Cardiac muscle cell (in vitro differentiated cells and primary cell): ENCODE measurements around the gene HDDC2. TPM values are rescaled to one million over a fixed set of nuclear protein-coding genes. Genes with fewer than 3 reads are reported as not detected.

Experiments
- DNase-seq, 2 donors: peaks; one replicate each; pipeline versions ENCODE4 v3.0.0 to v3.0.0-alpha.2; 2010 to 2017; ENCODE audit warnings: low read depth in 1 of 2, low spot score in 1 of 2
- H3K27ac ChIP-seq: fragments of 200-600 bp; sonication (generic); 2 replicates; pipeline ENCODE4 v1.5.1; 2016
- H3K27me3 ChIP-seq: fragments of 200-600 bp; sonication (generic); 2 replicates; pipeline ENCODE4 v1.6.0; 2016; ENCODE audit warnings: control low read depth
- H3K36me3 ChIP-seq: fragments of 200-600 bp; sonication (generic); 2 replicates; pipeline ENCODE4 v1.5.1; 2016; ENCODE audit warnings: control low read depth
- H3K4me1 ChIP-seq: fragments of 200-600 bp; sonication (generic); 2 replicates; pipeline ENCODE4 v1.8.1; 2017; ENCODE audit warnings: low read depth, mild to moderate bottlenecking, mixed run types
- H3K4me3 ChIP-seq: fragments of 200-600 bp; sonication (generic); 2 replicates; pipeline ENCODE4 v1.5.1; 2016; ENCODE audit warnings: mild to moderate bottlenecking
- H3K9me3 ChIP-seq: fragments of 200-600 bp; sonication (generic); 2 replicates; pipeline ENCODE4 v1.5.1; 2017; ENCODE audit warnings: low read depth, mild to moderate bottlenecking, control low read depth
- CTCF ChIP-seq: IDR thresholded peaks from 2 replicates; pipeline ENCODE4 v1.5.1; 2012; ENCODE audit warnings: low read depth, mild to moderate bottlenecking, low read length
- polyA plus RNA-seq: library from polyadenylated mRNA; unstranded; fragments of >200 nt; fragmentation: Nextera tagmentation; extraction: Ambion mirVana; gene quantifications from 2 replicates; pipeline ENCODE4 v1.2.1, GENCODE V29; 2016
- total RNA-seq: library from RNA; depleted of rRNA; stranded (reverse); fragments of >200 nt; gene quantifications from 2 replicates; pipeline ENCODE4 v1.2.3, GENCODE V29; 2016

HDDC2 gene
- total and polyA plus RNA-seq, 2 experiments from 2014 or later: 107 to 169 TPM

- Histone ChIP-seq H3K27ac (no peak overlapping the region), H3K4me1 (no peaks in the 10 kb centered on the region), H3K36me3 (no peaks in the 10 kb centered on the region), H3K9me3 (no peaks in the 10 kb centered on the region), H3K4me3 (no peak overlapping the region), H3K27me3 (no peaks in the 10 kb centered on the region)
- DNase-seq: no peak
- TF ChIP-seq CTCF: no peak
These were observed 42.4 kb downstream of the HDDC2 start for GRCh38 chr6:125259354-125259736.

GRCh38 chr6:125258651-125259353 lies 43.0 kb downstream of the HDDC2 start:
- Histone ChIP-seq H3K4me1 (no peaks in the 10 kb centered on the region), H3K4me3 (no peak overlapping the region), H3K27ac (no peak overlapping the region), H3K27me3 (no peaks in the 10 kb centered on the region), H3K36me3 (no peaks in the 10 kb centered on the region), H3K9me3 (no peaks in the 10 kb centered on the region)
- no peak for TF ChIP-seq CTCF
- DNase-seq: no peak

- no peak overlapping the region for H3K27ac ChIP-seq
- TF ChIP-seq CTCF: no peak
- H3K9me3 ChIP-seq: no peaks in the 10 kb centered on the region
- H3K4me3 ChIP-seq: no peak overlapping the region
- H3K36me3 ChIP-seq: no peaks in the 10 kb centered on the region
- no peaks in the 10 kb centered on the region for H3K4me1 ChIP-seq
- no peak for DNase-seq
- H3K27me3 ChIP-seq: no peaks in the 10 kb centered on the region
These were observed 44.4 kb downstream of the HDDC2 start for GRCh38 chr6:125257351-125257750.

- Histone ChIP-seq H3K27ac (no peak overlapping the region), H3K9me3 (no peaks in the 10 kb centered on the region), H3K27me3 (no peaks in the 10 kb centered on the region), H3K4me3 (no peak overlapping the region), H3K4me1 (no peaks in the 10 kb centered on the region), H3K36me3 (no peaks in the 10 kb centered on the region)
- DNase-seq: no peak
- no peak for TF ChIP-seq CTCF
These were observed 46.6 kb downstream of the HDDC2 start for GRCh38 chr6:125255201-125255600.

GRCh38 chr6:125254321-125254720 lies 47.4 kb downstream of the HDDC2 start:
- no peaks in the 10 kb centered on the region for H3K36me3 ChIP-seq
- H3K9me3 ChIP-seq: no peaks in the 10 kb centered on the region
- H3K4me3 ChIP-seq: no peak overlapping the region
- no peaks in the 10 kb centered on the region for H3K27me3 ChIP-seq
- no peak for TF ChIP-seq CTCF
- no peak for DNase-seq
- no peaks in the 10 kb centered on the region for H3K4me1 ChIP-seq
- H3K27ac ChIP-seq: no peak overlapping the region
